T-cell (primary cell): ENCODE data around the gene LUC7L. TPM values are rescaled to one million over a fixed set of nuclear protein-coding genes. Genes with fewer than 3 reads are reported as not detected.
A peak's percentile ranks its signal among the peaks of the same experiment; 100 is the strongest.

Source experiments
- ATAC-seq, 4 experiments: fragments of 200-7000 bp in 3 of 4; fragments of 150-1000 bp in 1 of 4; cut with Tn5 transposase; replicated peaks in 1 of 4; 1 replicate in 3 of 4; 2 replicates in 1 of 4; pipeline ENCODE4 v1.10.0; 2021; ENCODE audit warnings: moderate library complexity in 3 of 4, mild to moderate bottlenecking in 2 of 4, moderate number of reproducible peaks in 1 of 4
- CTCF ChIA-PET, 2 donors: fragments of 300-600 bp; sonication (Branson Sonifier 250); formaldehyde crosslinking; loops; one replicate each; lab custom pipeline; 2022; ENCODE audit warnings: antibody characterized with exemption in 2 of 2; lab: Charles Lee
- POLR2A ChIA-PET, 2 donors: fragments of 300-600 bp; sonication (Branson Sonifier 250); formaldehyde crosslinking; loops; one replicate each; lab custom pipeline; 2022; ENCODE audit warnings: antibody characterized with exemption in 2 of 2; lab: Charles Lee
- DNase-seq, 35 experiments: peaks; one replicate each; pipeline versions ENCODE4 v3.0.0 to v3.0.0-alpha.2; 2013 to 2023
- H3K27ac ChIP-seq: one replicate; pipeline ENCODE4 v1.5.1; 2013; ENCODE audit warnings: low read length
- H3K27me3 ChIP-seq, 2 experiments: replicated peaks in 1 of 2; 1 replicate in 1 of 2; 2 replicates in 1 of 2; pipeline versions ENCODE4 v1.6.1 to v1.7.0; 2013; ENCODE audit warnings: low read length in 1 of 2, mixed read lengths in 1 of 2; ENCODE audit not compliant: control insufficient read depth in 2 of 2, insufficient read depth in 2 of 2; ENCODE audit errors: extremely low read depth in 1 of 2
- H3K36me3 ChIP-seq, 2 donors: 1 replicate in 1 of 2; 2 replicates in 1 of 2; pipeline versions ENCODE4 v1.6.1 to v1.7.0; 2013; ENCODE audit warnings: low read length in 1 of 2; ENCODE audit not compliant: control insufficient read depth in 2 of 2, insufficient read depth in 1 of 2; ENCODE audit errors: extremely low read depth in 1 of 2
- H3K4me1 ChIP-seq, 2 experiments: 1 replicate in 1 of 2; 2 replicates in 1 of 2; pipeline versions ENCODE4 v1.6.1 to v1.7.0; 2013; ENCODE audit warnings: low read length in 2 of 2, mixed read lengths in 1 of 2; ENCODE audit not compliant: insufficient read depth in 2 of 2, control insufficient read depth in 1 of 2; ENCODE audit errors: extremely low read depth in 1 of 2
- H3K4me3 ChIP-seq, 2 donors: 1 replicate in 1 of 2; 2 replicates in 1 of 2; pipeline versions ENCODE4 v1.5.1 to v1.7.0; 2013; ENCODE audit warnings: mild to moderate bottlenecking in 2 of 2, low read length in 1 of 2, moderate library complexity in 1 of 2; ENCODE audit not compliant: control insufficient read depth in 1 of 2; ENCODE audit errors: extremely low read depth in 1 of 2
- H3K9me3 ChIP-seq: 2 replicates; pipeline ENCODE4 v1.7.0; 2013
- H3K27ac Mint-ChIP-seq, 2 donors: one replicate each; pipeline ENCODE4 v1.8.0; 2020 to 2021; ENCODE audit warnings: mild to moderate bottlenecking in 2 of 2, mixed read lengths in 2 of 2
- H3K27me3 Mint-ChIP-seq, 2 donors: one replicate each; pipeline ENCODE4 v1.8.0; 2021 to 2022; ENCODE audit warnings: mixed read lengths in 2 of 2
- H3K36me3 Mint-ChIP-seq: one replicate; pipeline ENCODE4 v1.8.0; 2021; ENCODE audit warnings: mixed read lengths
- H3K4me1 Mint-ChIP-seq, 3 donors: one replicate each; pipeline ENCODE4 v1.8.0; 2020 to 2022; ENCODE audit warnings: mixed read lengths in 3 of 3, mild to moderate bottlenecking in 1 of 3
- H3K4me3 Mint-ChIP-seq, 3 donors: one replicate each; pipeline ENCODE4 v1.8.0; 2020 to 2022; ENCODE audit warnings: mild to moderate bottlenecking in 3 of 3, mixed read lengths in 3 of 3, moderate library complexity in 3 of 3
- H3K9me3 Mint-ChIP-seq, 3 donors: one replicate each; pipeline ENCODE4 v1.8.0; 2020 to 2022; ENCODE audit warnings: mixed read lengths in 3 of 3
- WGBS: methylation state at CpG from one replicate; pipeline ENCODE4 v1.1.5; 2013; ENCODE audit warnings: missing lambda C conversion rate; ENCODE audit not compliant: insufficient coverage; 5-methylcytosine and 5-hydroxymethylcytosine counted together
- total RNA-seq, 35 experiments: library from RNA in 6 of 35; stranded (reverse) in 6 of 35; fragments of 120-200 nt in 1 of 35; gene quantifications; one replicate each; pipeline versions ENCODE4 v1.2.1 to v1.2.4 and lab custom pipeline; 2013 to 2026

The LUC7L gene
- total RNA-seq, 5 donors from 2014 or later (not counting 1 experiment from before 2014, with no cell fraction given): 134 to 170 (median 158) TPM

GRCh38 chr16:140175-140857 is 88.9 kb downstream of the LUC7L start:
- CTCF ChIA-PET: no interaction called here
- 93% methylated on average over 4 of the region's 10 CpGs for WGBS
- peak overlapping the region; percentile 5 to 74 (median 62) for H3K4me3 Mint-ChIP-seq
- peaks cover 11 to 12% of the 10 kb centered on the region in 2 donors for H3K27me3 Mint-ChIP-seq
- POLR2A ChIA-PET: no interaction called here
- no peaks in the 10 kb centered on the region for H3K9me3 ChIP-seq
- H3K27ac Mint-ChIP-seq: no peak overlapping the region
- H3K36me3 ChIP-seq: no peaks in the 10 kb centered on the region
- no peak overlapping the region for H3K4me3 ChIP-seq
- peaks cover 8 to 20% (median 10%) of the 10 kb centered on the region in 3 donors for H3K4me1 Mint-ChIP-seq
- no peak overlapping the region for H3K27ac ChIP-seq
- no peak for ATAC-seq
- H3K27me3 ChIP-seq: peaks cover 0 to 11% of the 10 kb centered on the region in 2 experiments
- H3K9me3 Mint-ChIP-seq: no peaks in the 10 kb centered on the region
- DNase-seq: no peak
- peaks cover 3 to 18% of the 10 kb centered on the region in 2 experiments for H3K4me1 ChIP-seq
- H3K36me3 Mint-ChIP-seq: no peaks in the 10 kb centered on the region

Other genes with a start within 250 kb of the LUC7L start
- 10 to 100 TPM; 11.1 to 24.3 (median 21.3) TPM for gene POLR3K, start 175.8 kb downstream of the LUC7L start, total RNA-seq
- gene SNRNP25, start 175.6 kb downstream of the LUC7L start, total RNA-seq: 10 to 100 TPM in 2 of 5 donors, 1 to 10 TPM in 3; 6.8 to 11.4 (median 9.0) TPM
- under 1 TPM; 0.19 to 0.93 (median 0.53) TPM for gene RHBDF1, start 156.8 kb downstream of the LUC7L start, total RNA-seq
- gene MPG, start 151.2 kb downstream of the LUC7L start, total RNA-seq: 10 to 100 TPM; 18.3 to 48.2 (median 38.7) TPM
- gene NPRL3, start 90.8 kb downstream of the LUC7L start, total RNA-seq: 10 to 100 TPM; 29.3 to 44.1 (median 39.2) TPM
- under 1 TPM in 3 of 5 donors, not detected in 2; 0.51 to 0.76 (median 0.59) TPM for gene HBZ, start 76.8 kb downstream of the LUC7L start, total RNA-seq
- not detected for gene HBM, start 63.5 kb downstream of the LUC7L start, total RNA-seq
- gene HBA2, start 56.6 kb downstream of the LUC7L start, total RNA-seq: 10 to 100 TPM in 1 of 5 donors, not detected in 4; 13.2 TPM
- 1 to 10 TPM in 3 of 5 donors, not detected in 2; 5.5 to 6.4 (median 6.0) TPM for gene HBA1, start 52.8 kb downstream of the LUC7L start, total RNA-seq
- not detected for gene HBQ1, start 49.0 kb downstream of the LUC7L start, total RNA-seq
- gene FAM234A, start 5.4 kb upstream of the LUC7L start, total RNA-seq: 10 to 100 TPM; 31.6 to 38.2 (median 36.1) TPM
- gene RGS11, start 46.5 kb upstream of the LUC7L start, total RNA-seq: under 1 TPM in 1 of 5 donors, not detected in 4; 0.54 TPM
- 1 to 10 TPM in 1 of 5 donors, under 1 TPM in 2, not detected in 2; 0.40 to 1.6 (median 0.59) TPM for gene ARHGDIG, start 51.1 kb upstream of the LUC7L start, total RNA-seq
- gene PDIA2, start 53.7 kb upstream of the LUC7L start, total RNA-seq: under 1 TPM in 3 of 5 donors, not detected in 2; 0.38 to 0.54 (median 0.53) TPM
- gene AXIN1, start 123.3 kb upstream of the LUC7L start, total RNA-seq: 10 to 100 TPM; 38.5 to 58.9 (median 50.4) TPM
- gene MRPL28, start 141.1 kb upstream of the LUC7L start, total RNA-seq: 10 to 100 TPM; 29.3 to 43.8 (median 34.5) TPM
- gene PGAP6, start 152.5 kb upstream of the LUC7L start, total RNA-seq: 100 to 1,000 TPM in 4 of 5 donors, 10 to 100 TPM in 1; 34.9 to 143 (median 122) TPM
- 10 to 100 TPM; 32.5 to 48.4 (median 41.3) TPM for gene NME4, start 167.8 kb upstream of the LUC7L start, total RNA-seq
- 10 to 100 TPM; 10.5 to 17.6 (median 11.3) TPM for gene DECR2, start 172.4 kb upstream of the LUC7L start, total RNA-seq
- gene RAB11FIP3, start 196.2 kb upstream of the LUC7L start, total RNA-seq: 10 to 100 TPM; 36.9 to 49.0 (median 44.1) TPM